GM19238 (cell line): ENCODE results near the gene ADK.

ENCODE experiments used
- DNase-seq: peaks from one replicate; pipeline ENCODE4 v3.0.0; 2011; ENCODE audit warnings: low spot score; ENCODE audit not compliant: insufficient read length

ADK gene

GRCh38 chr10:74593470-74593869 is 442.4 kb downstream of the ADK start:
- no peak for DNase-seq

GRCh38 chr10:74596713-74597112 is 445.7 kb downstream of the ADK start:
- no peak for DNase-seq

GRCh38 chr10:74598891-74599566 is 448.0 kb downstream of the ADK start:
- DNase-seq, result no peak

- no peak for DNase-seq
Observed at GRCh38 chr10:74599672-74600071, 448.7 kb downstream of the ADK start.

- no peak for DNase-seq
Observed at GRCh38 chr10:74600170-74600569, 449.1 kb downstream of the ADK start.

GRCh38 chr10:74602576-74602975 is 451.6 kb downstream of the ADK start:
- DNase-seq, result no peak

- no peak for DNase-seq
Observed at GRCh38 chr10:74610299-74610698, 459.3 kb downstream of the ADK start.

GRCh38 chr10:74612195-74612594 is 461.2 kb downstream of the ADK start:
- DNase-seq, result no peak

GRCh38 chr10:74620626-74621025 is 469.6 kb downstream of the ADK start:
- DNase-seq, result no peak

GRCh38 chr10:74623786-74624185 is 472.8 kb downstream of the ADK start:
- no peak for DNase-seq

GRCh38 chr10:74624501-74624900 is 473.5 kb downstream of the ADK start:
- DNase-seq, result no peak

- no peak for DNase-seq
Observed at GRCh38 chr10:74628136-74628535, 477.1 kb downstream of the ADK start.

- DNase-seq, result no peak
Observed at GRCh38 chr10:74634995-74635536, 484.0 kb downstream of the ADK start.

- DNase-seq, result no peak
Observed at GRCh38 chr10:74635655-74636054, 484.6 kb downstream of the ADK start.

- DNase-seq, result no peak
Observed at GRCh38 chr10:74637685-74638084, 486.7 kb downstream of the ADK start.

GRCh38 chr10:74640134-74640921 is 489.3 kb downstream of the ADK start:
- no peak for DNase-seq

GRCh38 chr10:74641659-74642058 is 490.6 kb downstream of the ADK start:
- DNase-seq, result no peak

GRCh38 chr10:74642901-74643595 is 492.0 kb downstream of the ADK start:
- no peak for DNase-seq

- DNase-seq, result no peak
Observed at GRCh38 chr10:74643596-74643975, 492.6 kb downstream of the ADK start.

- no peak for DNase-seq
Observed at GRCh38 chr10:74644738-74645137, 493.7 kb downstream of the ADK start.

- DNase-seq, result no peak
Observed at GRCh38 chr10:74645692-74646091, 494.7 kb downstream of the ADK start.

GRCh38 chr10:74650613-74651012 is 499.6 kb downstream of the ADK start:
- DNase-seq, result no peak
